GM21526 (cell line): ENCODE data around the gene ADAMTS20.
"Not testable (repeated sequence)": the region's sequence is repeated elsewhere in the genome, so short reads cannot be mapped to it uniquely, and the experiment has no call there.

Experiments
- ATAC-seq: cut with Tn5 transposase; IDR thresholded peaks from one replicate; pipeline ENCODE4 v1.9.1; 2021; ENCODE audit warnings: moderate library complexity; ENCODE audit not compliant: unreplicated experiment, low FRiP score

Gene ADAMTS20

DNA sequence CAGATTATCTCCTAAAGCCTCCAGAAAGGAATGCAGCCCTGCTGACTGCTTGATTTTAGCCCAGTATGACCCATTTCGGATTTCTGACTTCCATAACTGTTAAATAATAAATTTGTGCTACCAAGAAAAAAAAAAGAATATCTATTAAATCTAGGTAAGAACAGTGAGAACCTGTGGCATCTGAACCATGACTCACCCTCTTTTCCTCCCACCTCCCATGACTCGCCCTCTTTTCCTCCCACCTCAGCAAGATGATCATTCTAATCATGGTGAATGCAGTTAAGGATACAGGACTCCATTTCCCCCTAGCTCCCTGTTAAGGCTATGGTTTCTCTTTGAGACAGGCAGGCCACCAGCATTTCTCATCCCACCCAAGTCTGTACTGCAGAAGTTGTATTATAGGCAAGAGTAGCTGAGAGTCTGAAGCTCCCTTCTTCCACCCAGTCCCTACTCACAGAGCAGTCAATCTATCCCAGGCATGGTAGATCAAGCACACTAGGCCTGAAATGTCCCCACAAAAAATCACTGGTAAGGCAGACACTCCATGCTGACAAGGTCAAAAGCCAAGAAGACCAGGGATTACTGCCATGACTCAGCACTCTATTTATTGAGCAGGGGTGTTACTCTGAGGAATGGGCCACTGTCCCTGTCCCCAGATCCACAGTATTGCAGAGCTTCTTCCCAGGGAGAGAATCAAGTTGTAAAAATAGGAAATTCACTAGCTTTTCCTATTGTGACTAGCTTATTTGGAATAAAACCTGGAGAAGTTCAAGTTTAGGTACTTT lies 188.9 kb downstream of the ADAMTS20 start:
- no peak for ATAC-seq

DNA sequence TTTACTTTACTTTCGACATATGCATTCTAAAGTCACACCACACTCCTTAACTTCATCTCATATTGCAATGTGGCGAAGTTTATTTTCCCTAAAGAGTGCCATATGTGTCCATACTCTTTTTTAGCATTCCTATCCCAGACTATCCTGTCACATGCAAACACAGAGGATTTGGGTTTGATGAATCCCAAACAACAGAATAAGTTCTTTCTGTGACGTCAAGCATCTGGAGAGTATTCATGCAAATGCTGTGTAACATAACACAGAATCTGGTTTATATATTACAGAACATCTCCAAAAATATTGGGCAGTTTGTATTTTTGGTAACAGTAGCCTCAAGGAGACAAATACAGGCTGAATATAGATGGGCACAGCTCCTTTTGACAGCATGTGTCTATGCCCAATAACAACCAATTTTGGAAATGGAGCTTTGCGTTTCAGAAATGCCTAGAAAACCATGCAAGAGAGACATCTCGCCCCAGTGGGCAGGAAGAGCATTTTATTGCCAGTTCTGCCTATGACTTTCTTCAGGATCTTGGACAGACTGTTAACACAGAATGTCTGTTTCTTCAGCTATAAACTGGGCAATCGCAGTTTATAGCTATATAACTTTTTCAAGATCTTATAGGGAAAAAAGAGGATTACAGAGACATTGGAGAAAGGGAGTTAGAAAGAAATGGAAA lies 190.8 kb downstream of the ADAMTS20 start:
- ATAC-seq, result no peak

DNA sequence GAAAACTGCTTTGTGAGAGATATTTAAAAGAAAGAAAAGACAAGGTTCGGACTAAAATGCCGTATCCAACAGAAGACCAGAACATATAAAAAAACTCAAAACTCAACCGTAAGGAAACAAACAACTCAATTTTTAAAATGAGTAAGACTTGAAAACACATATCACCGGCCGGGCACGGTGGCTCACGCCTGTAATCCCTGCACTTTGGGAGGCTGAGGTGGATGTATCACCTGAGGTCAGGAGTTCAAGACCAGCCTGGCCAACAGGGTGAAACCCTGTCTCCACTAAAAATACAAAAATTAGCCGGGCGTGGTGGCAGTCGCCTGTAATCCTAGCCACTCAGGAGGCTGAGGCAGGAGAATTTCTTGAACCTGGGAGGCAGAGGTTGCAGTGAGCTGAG lies 192.0 kb downstream of the ADAMTS20 start:
- not testable (repeated sequence) for ATAC-seq

DNA sequence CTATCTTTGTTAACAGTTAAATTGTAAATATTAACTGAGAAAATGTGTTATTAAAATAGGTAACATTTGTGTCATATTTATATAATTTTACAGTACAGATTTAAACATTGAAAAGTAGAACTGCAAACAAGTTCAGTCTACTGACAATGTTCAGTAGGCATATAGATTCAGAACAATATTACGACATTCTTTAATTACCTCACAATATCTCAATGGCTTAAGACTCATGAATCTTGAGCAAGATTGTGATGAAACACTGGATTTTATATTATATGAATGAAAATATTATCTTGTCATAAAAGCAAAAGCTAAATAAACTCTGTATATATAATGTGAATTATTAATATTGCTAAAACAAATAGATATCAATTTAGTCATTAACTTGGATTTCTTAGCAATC lies 194.9 kb downstream of the ADAMTS20 start:
- ATAC-seq, result no peak

DNA sequence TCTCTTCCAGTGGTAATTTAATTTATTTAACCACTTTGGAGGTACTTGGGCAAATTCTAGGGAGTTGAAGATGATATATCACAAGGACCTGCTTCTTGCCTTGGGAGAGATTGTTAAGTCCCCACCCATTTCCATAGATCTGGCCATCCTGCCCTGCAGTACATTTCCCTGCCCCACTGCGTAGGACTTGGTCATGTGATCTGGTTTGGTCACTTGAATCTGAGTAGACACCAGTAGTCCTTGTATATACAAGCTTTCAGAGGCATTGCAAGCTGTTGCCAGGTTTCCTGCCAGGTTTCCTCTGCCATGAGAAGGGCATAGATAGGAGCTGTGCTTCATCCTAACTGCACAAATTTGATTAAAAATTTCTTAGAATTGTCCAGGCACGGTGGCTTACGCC lies 200.0 kb downstream of the ADAMTS20 start:
- no peak for ATAC-seq

- ATAC-seq, result no peak
These were observed 202.1 kb downstream of the ADAMTS20 start for GRCh38 chr12:43349863-43350262.

DNA sequence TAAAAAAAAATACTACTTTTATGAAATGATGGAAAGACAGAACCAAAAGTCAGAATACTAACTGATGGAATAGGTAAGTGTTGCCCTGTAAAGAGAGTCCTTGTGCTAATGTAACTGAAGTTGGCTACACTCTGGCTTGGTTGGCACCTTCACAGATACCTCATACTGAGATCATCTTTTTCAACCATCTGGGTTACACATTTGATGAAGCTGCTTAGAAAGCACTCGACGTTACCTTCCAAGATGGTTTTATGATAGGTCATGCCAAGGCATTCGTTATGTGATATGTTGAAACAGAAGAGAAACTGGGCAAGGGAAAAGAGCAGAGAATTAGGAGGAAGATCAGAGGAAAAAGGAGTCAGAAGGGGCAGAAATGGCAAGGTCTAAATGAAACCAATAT lies 203.8 kb downstream of the ADAMTS20 start:
- ATAC-seq, result no peak

DNA sequence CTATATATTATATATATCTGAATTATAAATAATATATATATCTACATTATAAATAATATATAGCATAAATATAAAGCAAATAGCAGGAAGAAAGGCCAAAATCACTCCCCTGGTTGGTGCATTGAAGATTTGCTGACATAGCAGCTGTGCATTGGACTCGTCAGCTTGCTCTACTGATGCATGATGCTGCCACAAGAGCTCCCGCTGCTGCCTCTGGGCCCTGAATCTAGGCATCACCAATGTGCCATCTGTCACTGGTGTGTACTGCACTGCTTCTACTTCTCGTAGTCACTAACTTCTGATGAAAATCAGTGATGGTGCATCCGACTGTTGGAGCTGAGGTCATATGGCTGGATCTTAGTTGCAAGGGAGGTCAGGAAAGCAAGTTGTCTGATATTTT lies 205.0 kb downstream of the ADAMTS20 start:
- no peak for ATAC-seq

DNA sequence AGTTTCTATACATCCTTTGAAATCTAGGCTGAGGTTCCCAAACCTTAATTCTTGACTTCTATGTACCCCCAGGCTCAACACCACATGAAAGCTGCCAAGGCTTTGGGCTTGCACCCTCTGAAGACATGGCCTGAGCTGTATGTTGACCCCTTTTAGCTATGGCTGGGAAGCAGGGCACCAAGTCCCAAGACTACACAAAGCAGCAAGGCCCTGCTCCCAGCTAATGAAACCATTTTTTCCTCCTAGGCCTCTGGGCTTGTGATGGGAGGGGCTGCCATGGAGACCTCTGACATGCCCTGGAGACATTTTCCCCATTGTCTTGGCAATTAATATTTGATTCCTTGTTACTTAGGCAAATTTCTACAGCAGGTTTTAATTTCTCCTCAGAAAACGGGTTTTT lies 207.0 kb downstream of the ADAMTS20 start:
- ATAC-seq, result no peak

- not testable (repeated sequence) for ATAC-seq
These were observed 210.2 kb downstream of the ADAMTS20 start for GRCh38 chr12:43341785-43342313.

- ATAC-seq, result peak; percentile 57
These were observed 213.0 kb downstream of the ADAMTS20 start for GRCh38 chr12:43338848-43339526.

- peak; percentile 52 for ATAC-seq
These were observed 214.2 kb downstream of the ADAMTS20 start for GRCh38 chr12:43337571-43338444.

GRCh38 chr12:43336962-43337555 lies 214.9 kb downstream of the ADAMTS20 start:
- peak; percentile 35 for ATAC-seq

DNA sequence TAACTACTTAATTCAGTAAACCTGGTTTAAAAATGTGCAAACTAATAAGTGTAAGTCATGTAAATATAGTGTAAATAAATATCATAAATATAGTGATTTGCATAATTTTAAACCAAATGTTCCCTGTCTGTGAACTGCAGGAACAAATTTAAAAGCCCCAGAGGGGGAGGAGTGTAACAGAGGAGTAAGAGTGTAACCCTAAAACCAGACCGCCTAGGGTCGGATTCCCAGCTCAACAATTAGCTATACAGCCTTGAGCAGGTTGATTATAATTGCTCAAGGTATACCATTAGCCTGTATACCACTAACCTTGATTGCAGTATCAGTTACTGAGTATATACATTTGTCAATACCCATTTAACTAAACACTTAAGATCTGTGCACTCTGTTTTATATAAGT lies 218.4 kb downstream of the ADAMTS20 start:
- no peak for ATAC-seq

GRCh38 chr12:43332977-43333640 lies 218.9 kb downstream of the ADAMTS20 start:
- no peak for ATAC-seq

- no peak for ATAC-seq
These were observed 220.1 kb downstream of the ADAMTS20 start for GRCh38 chr12:43331935-43332334.

GRCh38 chr12:43329375-43329774 lies 222.6 kb downstream of the ADAMTS20 start:
- ATAC-seq, result no peak

GRCh38 chr12:43325786-43326185 lies 226.2 kb downstream of the ADAMTS20 start:
- peak; percentile 63 for ATAC-seq

DNA sequence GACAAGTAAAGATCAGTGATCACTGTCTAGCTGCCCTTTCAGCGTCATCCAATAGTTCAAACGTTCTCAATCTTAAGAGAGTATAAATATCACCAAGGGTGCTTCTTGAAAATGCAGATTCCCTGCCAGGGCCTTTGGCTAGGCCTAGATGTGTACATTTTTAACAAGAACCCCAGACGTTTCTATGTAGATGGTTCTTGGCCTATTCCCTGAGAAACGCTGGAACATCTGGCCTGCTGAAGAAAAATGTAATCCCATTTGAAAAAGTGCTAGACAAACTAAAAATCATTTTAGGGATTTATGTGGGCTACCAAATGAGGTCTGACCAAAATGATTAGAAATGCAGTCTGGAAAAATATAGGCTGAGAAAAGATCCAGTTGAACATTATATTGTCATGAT lies 231.7 kb downstream of the ADAMTS20 start:
- ATAC-seq, result no peak
